Mammary epithelial cell (primary cell): ENCODE measurements around the gene IQCN.

Source experiments
- CTCF ChIP-seq, 2 donors: IDR thresholded peaks in 1 of 2; conservative IDR thresholded peaks in 1 of 2; 2 replicates each; pipeline ENCODE4 v1.5.1; 2011 to 2012; ENCODE audit warnings: inconsistent platforms in 2 of 2, low read length in 2 of 2, mild to moderate bottlenecking in 2 of 2, control low read depth in 1 of 2, low read depth in 1 of 2; ENCODE audit not compliant: insufficient read depth in 1 of 2; ENCODE audit errors: extremely low read depth in 1 of 2
- EZH2 ChIP-seq: IDR thresholded peaks from 2 replicates; pipeline ENCODE4 v1.6.1; 2012; ENCODE audit warnings: low read length, inconsistent platforms, borderline replicate concordance

- peak; percentile 15 to 61 for TF ChIP-seq CTCF (conservative IDR thresholded peaks at IDR 0.05 in 1 of 2, IDR thresholded peaks at IDR 0.05 in 1 of 2; ENCODE audit: extremely low read depth in 1 of 2, insufficient read depth in 1 of 2, low read depth in 1 of 2, low read length in 2 of 2)
- no peak for TF ChIP-seq EZH2
Measured at GRCh38 chr19:18322759-18323460, 48.7 kb upstream of the IQCN start, which contains the start of gene LSM4.
